GM19324 (cell line): ENCODE results near the gene DGKI.

Experiments used
- ATAC-seq: cut with Tn5 transposase; IDR thresholded peaks from one replicate; pipeline ENCODE4 v1.9.1; 2021; ENCODE audit warnings: mild to moderate bottlenecking, moderate library complexity; ENCODE audit not compliant: unreplicated experiment, low FRiP score

Gene DGKI

GRCh38 chr7:137443616-137444015 is 403.2 kb downstream of the DGKI start:
- no peak for ATAC-seq

- ATAC-seq: no peak
These were observed 405.3 kb downstream of the DGKI start for GRCh38 chr7:137441451-137441850.

GRCh38 chr7:137439829-137440825 is 406.6 kb downstream of the DGKI start:
- ATAC-seq: no peak

- no peak for ATAC-seq
These were observed 411.8 kb downstream of the DGKI start for GRCh38 chr7:137434946-137435345.

GRCh38 chr7:137434530-137434929 is 412.2 kb downstream of the DGKI start:
- ATAC-seq: no peak

- no peak for ATAC-seq
These were observed 423.5 kb downstream of the DGKI start for GRCh38 chr7:137423321-137423720.

- ATAC-seq: no peak
These were observed 425.4 kb downstream of the DGKI start for GRCh38 chr7:137421366-137421765.

- no peak for ATAC-seq
These were observed 427.9 kb downstream of the DGKI start for GRCh38 chr7:137418841-137419240.

- ATAC-seq: no peak
These were observed 429.3 kb downstream of the DGKI start for GRCh38 chr7:137417464-137417863.

- ATAC-seq: no peak
These were observed 432.9 kb downstream of the DGKI start for GRCh38 chr7:137413901-137414300.

GRCh38 chr7:137411446-137411845 is 435.3 kb downstream of the DGKI start:
- no peak for ATAC-seq

- ATAC-seq: no peak
These were observed 438.6 kb downstream of the DGKI start for GRCh38 chr7:137408126-137408525.

- ATAC-seq: no peak
These were observed 439.7 kb downstream of the DGKI start for GRCh38 chr7:137407078-137407477.

- ATAC-seq: no peak
These were observed 442.0 kb downstream of the DGKI start for GRCh38 chr7:137404660-137405317.

- no peak for ATAC-seq
These were observed 443.4 kb downstream of the DGKI start for GRCh38 chr7:137403353-137403695.

GRCh38 chr7:137402536-137403352 is 444.0 kb downstream of the DGKI start:
- no peak for ATAC-seq

- ATAC-seq: no peak
These were observed 446.6 kb downstream of the DGKI start for GRCh38 chr7:137399827-137400823.

GRCh38 chr7:137396051-137396450 is 450.7 kb downstream of the DGKI start:
- ATAC-seq: no peak

- no peak for ATAC-seq
These were observed 451.4 kb downstream of the DGKI start for GRCh38 chr7:137395420-137395819.

GRCh38 chr7:137393570-137393969 is 453.2 kb downstream of the DGKI start:
- no peak for ATAC-seq
